Subcutaneous adipose tissue (tissue), 4 donors: ENCODE results near the gene ZNF428. TPM values are rescaled to one million over a fixed set of nuclear protein-coding genes. Genes with fewer than 3 reads are reported as not detected.

ENCODE experiments used
- CTCF ChIP-seq: fragments of 450-650 bp; IDR thresholded peaks from one replicate; pipeline ENCODE4 v1.5.1; 2016; ENCODE audit warnings: low read depth, mild to moderate bottlenecking, control low read depth, antibody characterized with exemption, moderate library complexity
- total RNA-seq, 4 donors: library from RNA; depleted of rRNA; stranded (reverse); fragments of >200 nt; gene quantifications; one replicate each; pipeline ENCODE4 v1.1.0, GENCODE V29; 2016

ZNF428 gene
- total RNA-seq, 4 donors from 2014 or later, result 11.1 to 27.1 (median 21.4) TPM

GRCh38 chr19:43575156-43575950 lies 44.1 kb downstream of the ZNF428 start, which contains the start of the genes PINLYP and XRCC1:
Gene PINLYP (plus strand): TSS chr19:43575801. CDS start chr19:43577192, 1,391 bp downstream.
Gene XRCC1 (minus strand): TSS chr19:43575527. CDS start chr19:43575458, 69 bp downstream.
- TF ChIP-seq CTCF, result no peak

- TF ChIP-seq CTCF, result no peak
Measured at GRCh38 chr19:43574424-43575155, 44.8 kb downstream of the ZNF428 start.

GRCh38 chr19:43572171-43572588 lies 47.2 kb downstream of the ZNF428 start:
- no peak for TF ChIP-seq CTCF

GRCh38 chr19:43570174-43570791 lies 49.1 kb downstream of the ZNF428 start:
- no peak for TF ChIP-seq CTCF

- TF ChIP-seq CTCF, result no peak
Measured at GRCh38 chr19:43569657-43570056, 49.8 kb downstream of the ZNF428 start.

- no peak for TF ChIP-seq CTCF
Measured at GRCh38 chr19:43564800-43565199, 54.6 kb downstream of the ZNF428 start.
